Measurements from ENCODE around the gene AK5. TPM values are rescaled to one million over a fixed set of nuclear protein-coding genes. Genes with fewer than 3 reads are reported as not detected.
"Not testable (repeated sequence)": the region's sequence is repeated elsewhere in the genome, so short reads cannot be mapped to it uniquely, and the experiment has no call there.

The AK5 gene
- total RNA-seq, 1 donor from 2014 or later = not detected

DNA sequence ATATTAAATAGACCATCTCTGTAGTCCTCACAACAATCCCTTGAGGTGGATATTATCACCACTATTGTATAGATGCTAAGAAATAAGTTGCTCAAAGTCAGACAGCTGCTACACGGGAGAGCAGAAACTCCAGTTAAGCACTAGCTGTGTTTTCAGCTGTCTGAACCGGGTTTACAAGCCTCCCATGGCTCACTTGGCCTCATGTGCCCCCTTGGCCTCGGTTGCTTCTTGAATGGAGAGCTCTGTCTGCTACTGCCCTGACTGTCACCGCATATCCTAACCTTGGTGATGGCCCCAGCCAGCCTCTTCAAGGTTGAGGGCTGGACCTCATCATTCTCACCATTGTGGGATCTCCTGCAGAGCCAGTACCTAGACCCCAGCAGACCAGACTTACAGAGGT lies 123.4 kb downstream of the AK5 start:
- no peaks in the 10 kb centered on the region for H3K27me3 Mint-ChIP-seq (ENCODE audit: unreplicated experiment)
- no peak overlapping the region for H3K27ac Mint-ChIP-seq (ENCODE audit: unreplicated experiment)
- no peaks in the 10 kb centered on the region for H3K9me3 Mint-ChIP-seq (ENCODE audit: unreplicated experiment)
- DNase-seq (ENCODE audit: low spot score) = no peak
- no peaks in the 10 kb centered on the region for H3K4me1 Mint-ChIP-seq (ENCODE audit: unreplicated experiment)
- H3K36me3 Mint-ChIP-seq (ENCODE audit: low read depth, unreplicated experiment) = no peaks in the 10 kb centered on the region
- TF ChIP-seq, protein P1, sequence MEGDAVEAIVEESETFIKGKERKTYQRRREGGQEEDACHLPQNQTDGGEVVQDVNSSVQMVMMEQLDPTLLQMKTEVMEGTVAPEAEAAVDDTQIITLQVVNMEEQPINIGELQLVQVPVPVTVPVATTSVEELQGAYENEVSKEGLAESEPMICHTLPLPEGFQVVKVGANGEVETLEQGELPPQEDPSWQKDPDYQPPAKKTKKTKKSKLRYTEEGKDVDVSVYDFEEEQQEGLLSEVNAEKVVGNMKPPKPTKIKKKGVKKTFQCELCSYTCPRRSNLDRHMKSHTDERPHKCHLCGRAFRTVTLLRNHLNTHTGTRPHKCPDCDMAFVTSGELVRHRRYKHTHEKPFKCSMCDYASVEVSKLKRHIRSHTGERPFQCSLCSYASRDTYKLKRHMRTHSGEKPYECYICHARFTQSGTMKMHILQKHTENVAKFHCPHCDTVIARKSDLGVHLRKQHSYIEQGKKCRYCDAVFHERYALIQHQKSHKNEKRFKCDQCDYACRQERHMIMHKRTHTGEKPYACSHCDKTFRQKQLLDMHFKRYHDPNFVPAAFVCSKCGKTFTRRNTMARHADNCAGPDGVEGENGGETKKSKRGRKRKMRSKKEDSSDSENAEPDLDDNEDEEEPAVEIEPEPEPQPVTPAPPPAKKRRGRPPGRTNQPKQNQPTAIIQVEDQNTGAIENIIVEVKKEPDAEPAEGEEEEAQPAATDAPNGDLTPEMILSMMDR (IDR thresholded peaks at IDR 0.05; ENCODE audit: unreplicated experiment) = no peak
- no peak overlapping the region for H3K4me3 Mint-ChIP-seq (ENCODE audit: unreplicated experiment)

DNA sequence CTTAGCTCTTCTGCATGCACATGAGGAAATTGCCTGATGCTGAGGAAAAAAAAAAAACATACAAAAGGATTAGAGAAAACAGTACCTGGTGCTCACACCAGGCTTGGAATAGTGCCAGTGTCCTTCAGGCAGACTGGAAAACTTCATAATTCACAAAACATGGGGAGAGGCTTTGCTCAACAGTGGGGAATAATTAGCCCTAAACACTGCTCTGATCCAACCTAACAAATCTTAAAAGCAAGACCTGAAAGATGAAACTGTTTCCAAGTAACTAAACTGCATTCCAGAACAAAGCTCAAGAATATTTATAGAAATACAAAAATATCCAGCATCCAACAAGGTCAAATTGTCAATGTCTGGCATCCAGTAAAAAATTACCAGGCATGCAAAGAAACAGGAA lies 124.8 kb downstream of the AK5 start:
- Mint-ChIP-seq H3K4me3 (ENCODE audit: unreplicated experiment) (no peak overlapping the region), H3K27ac (ENCODE audit: unreplicated experiment) (no peak overlapping the region), H3K36me3 (ENCODE audit: low read depth, unreplicated experiment) (no peaks in the 10 kb centered on the region), H3K27me3 (ENCODE audit: unreplicated experiment) (no peaks in the 10 kb centered on the region), H3K9me3 (ENCODE audit: unreplicated experiment) (no peaks in the 10 kb centered on the region), H3K4me1 (ENCODE audit: unreplicated experiment) (no peaks in the 10 kb centered on the region)
- no peak for DNase-seq (ENCODE audit: low spot score)
- TF ChIP-seq, protein P1 (IDR thresholded peaks at IDR 0.05; ENCODE audit: unreplicated experiment) = no peak

DNA sequence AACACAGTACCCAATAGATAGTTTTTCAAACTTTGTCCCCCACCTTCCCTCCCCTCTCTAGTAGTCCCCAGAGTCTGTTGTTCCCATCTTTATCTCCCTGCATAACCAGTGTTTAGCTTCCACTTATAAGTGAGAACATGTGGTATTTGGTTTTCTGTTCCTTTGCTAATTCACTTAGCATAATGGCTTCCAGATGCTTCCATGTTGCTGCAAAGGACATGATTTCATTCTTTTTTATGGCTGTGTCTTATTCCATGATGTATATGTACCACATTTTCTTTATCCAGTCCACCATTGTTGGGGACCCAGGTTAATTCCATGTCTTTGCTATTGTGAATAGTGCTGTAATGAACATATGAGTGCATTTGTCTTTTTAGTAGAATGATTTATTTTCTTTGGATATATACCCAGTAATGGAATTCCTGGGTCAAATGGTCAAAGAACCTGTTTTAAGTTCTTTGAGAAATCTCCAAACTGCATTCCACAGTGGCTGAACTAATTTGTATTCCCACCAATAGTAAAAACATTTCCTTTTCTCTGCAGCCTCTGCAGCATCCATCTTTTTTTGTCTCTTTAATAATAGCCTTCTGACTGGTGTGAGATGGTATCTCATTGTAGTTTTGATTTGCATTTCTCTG lies 126.0 kb downstream of the AK5 start:
- Mint-ChIP-seq H3K9me3 (ENCODE audit: unreplicated experiment) (no peaks in the 10 kb centered on the region), H3K4me3 (ENCODE audit: unreplicated experiment) (no peak overlapping the region), H3K27ac (ENCODE audit: unreplicated experiment) (no peak overlapping the region), H3K36me3 (ENCODE audit: low read depth, unreplicated experiment) (no peaks in the 10 kb centered on the region), H3K27me3 (ENCODE audit: unreplicated experiment) (no peaks in the 10 kb centered on the region), H3K4me1 (ENCODE audit: unreplicated experiment) (peaks cover 6% of the 10 kb centered on the region)
- TF ChIP-seq, protein P1 (IDR thresholded peaks at IDR 0.05; ENCODE audit: unreplicated experiment) = no peak
- DNase-seq (ENCODE audit: low spot score) = no peak

DNA sequence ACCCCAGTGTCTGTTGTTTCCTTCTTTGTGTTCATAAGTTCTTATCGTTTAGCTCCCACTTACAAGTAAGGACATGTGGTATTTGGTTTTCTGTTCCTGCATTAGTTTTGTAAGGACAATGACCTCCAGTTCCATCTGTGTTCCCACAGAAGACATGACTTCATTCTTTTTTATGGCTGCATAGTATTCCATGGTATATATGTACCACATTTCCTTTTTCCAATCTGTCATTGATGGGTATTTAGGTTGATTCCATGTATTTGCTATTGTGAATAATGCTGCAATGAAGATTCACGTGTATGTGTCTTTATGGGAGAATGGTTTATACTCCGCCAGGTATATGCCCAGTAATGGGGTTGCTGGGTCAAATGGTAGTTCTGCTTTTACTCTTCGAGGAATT lies 127.1 kb downstream of the AK5 start:
- not testable (repeated sequence) for H3K4me1 Mint-ChIP-seq (ENCODE audit: unreplicated experiment); H3K9me3 Mint-ChIP-seq (ENCODE audit: unreplicated experiment); H3K27ac Mint-ChIP-seq (ENCODE audit: unreplicated experiment); H3K27me3 Mint-ChIP-seq (ENCODE audit: unreplicated experiment); H3K36me3 Mint-ChIP-seq (ENCODE audit: low read depth, unreplicated experiment); DNase-seq (ENCODE audit: low spot score); H3K4me3 Mint-ChIP-seq (ENCODE audit: unreplicated experiment)

DNA sequence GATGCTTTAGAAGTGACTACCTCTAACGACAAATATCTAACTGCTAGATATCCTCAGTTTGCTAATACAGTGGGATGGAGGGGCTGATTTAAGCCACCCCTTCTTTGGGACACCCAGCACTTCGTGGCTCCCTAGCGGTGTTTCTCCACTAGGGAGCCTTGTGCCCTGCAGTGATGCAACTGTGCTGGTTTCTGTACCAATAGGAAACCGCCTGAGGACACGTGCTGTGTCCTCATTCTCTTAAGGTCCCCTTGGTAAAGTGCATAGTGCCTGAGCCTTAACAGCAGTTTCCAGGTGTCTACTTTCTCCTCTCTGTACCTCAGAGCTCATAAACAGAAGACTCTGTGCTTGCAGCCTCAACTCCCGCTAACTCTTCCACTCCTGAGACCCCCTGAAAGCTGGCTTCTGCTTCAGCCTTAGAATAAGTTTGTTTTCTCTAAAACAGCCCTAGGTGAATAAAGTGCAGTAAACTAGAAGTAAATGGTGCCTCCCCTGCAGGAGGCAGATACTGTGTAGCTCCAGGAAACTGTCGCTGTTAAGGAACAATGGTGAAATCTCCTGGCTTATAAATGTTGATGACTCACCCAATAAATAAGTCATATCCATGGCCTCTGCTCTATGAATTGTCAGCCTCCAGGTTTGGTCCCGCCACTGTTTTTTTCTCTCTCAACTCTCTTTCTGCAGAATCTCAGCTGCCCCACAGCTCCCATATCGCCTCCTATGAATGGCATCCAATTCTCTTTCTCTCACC lies 130.4 kb downstream of the AK5 start:
- TF ChIP-seq, protein P1 (IDR thresholded peaks at IDR 0.05; ENCODE audit: unreplicated experiment) = no peak
- H3K4me1 Mint-ChIP-seq (ENCODE audit: unreplicated experiment) = peaks cover 10% of the 10 kb centered on the region
- no peaks in the 10 kb centered on the region for H3K9me3 Mint-ChIP-seq (ENCODE audit: unreplicated experiment)
- no peaks in the 10 kb centered on the region for H3K36me3 Mint-ChIP-seq (ENCODE audit: low read depth, unreplicated experiment)
- no peak for DNase-seq (ENCODE audit: low spot score)
- no peak overlapping the region for H3K4me3 Mint-ChIP-seq (ENCODE audit: unreplicated experiment)
- H3K27me3 Mint-ChIP-seq (ENCODE audit: unreplicated experiment) = no peaks in the 10 kb centered on the region
- no peak overlapping the region for H3K27ac Mint-ChIP-seq (ENCODE audit: unreplicated experiment)

Measured in endothelial cell (in vitro differentiated cells).